GM12878 (cell line): ENCODE data around the gene TGFBI. TPM values are rescaled to one million over a fixed set of nuclear protein-coding genes. Genes with fewer than 3 reads are reported as not detected.

ENCODE experiments used
- ATAC-seq: fragments of 200-7000 bp; cut with Tn5 transposase; 3 replicates; pipeline ENCODE4 v1.9.1; 2020; ENCODE audit warnings: mild to moderate bottlenecking, moderate library complexity
- BruUV-seq: library from RNA; stranded (reverse); fragments of 400-500 nt; replicated peaks from 2 replicates; lab custom pipeline; 2021; lab: Mats Ljungman, UMichigan
- CTCF ChIA-PET: fragments of 300-600 bp; sonication (Branson Sonifier 250); formaldehyde crosslinking; extraction: SDS; loops from one replicate; lab custom pipeline; 2021; ENCODE audit warnings: inconsistent platforms; lab: Yijun Ruan, JAX
- POLR2A ChIA-PET: fragments of 350-600 bp; formaldehyde crosslinking; extraction: SDS; loops from one replicate; lab custom pipeline; 2021; ENCODE audit warnings: inconsistent platforms; lab: Charles Lee
- RAD21 ChIA-PET: fragments of 300-600 bp; sonication (Branson Sonifier 250); formaldehyde crosslinking; loops from one replicate; lab custom pipeline; 2023; ENCODE audit warnings: antibody characterized with exemption; ENCODE audit not compliant: unreplicated experiment; lab: Charles Lee
- SMC1A ChIA-PET: fragments of 300-600 bp; sonication (Branson Sonifier 250); formaldehyde crosslinking; loops from one replicate; lab custom pipeline; 2023; ENCODE audit not compliant: unreplicated experiment, uncharacterized antibody; lab: Charles Lee
- DNase-seq: peaks from one replicate; pipeline ENCODE4 v3.0.0-alpha.2; 2011; ENCODE audit warnings: low read depth, low spot score
- FAIRE-seq: peaks from 3 replicates; lab custom pipeline; 2011; peaks lifted over from hg19 to GRCh38; lab: Jason Lieb, UNC
- H2AFZ ChIP-seq: 2 replicates; pipeline ENCODE4 v1.6.0; 2011; ENCODE audit warnings: low read depth, low read length, control low read depth; ENCODE audit not compliant: control insufficient read depth
- H3K27ac ChIP-seq: 2 replicates; pipeline ENCODE4 v1.5.1; 2011; ENCODE audit warnings: control low read depth; ENCODE audit not compliant: control insufficient read depth, insufficient read depth
- H3K27me3 ChIP-seq, 2 experiments: replicated peaks in 1 of 2; 2 replicates each; pipeline versions ENCODE4 v1.6.0 to v1.6.1; 2011; ENCODE audit warnings: low read length in 1 of 2; ENCODE audit not compliant: control insufficient read depth in 2 of 2, insufficient read depth in 2 of 2
- H3K36me3 ChIP-seq, 2 experiments: 2 replicates each; pipeline ENCODE4 v1.5.1; 2011; ENCODE audit warnings: low read length in 1 of 2; ENCODE audit not compliant: control insufficient read depth in 2 of 2, insufficient read depth in 2 of 2
- H3K4me1 ChIP-seq: 2 replicates; pipeline ENCODE4 v1.6.1; 2011; ENCODE audit warnings: mild to moderate bottlenecking, low read length, moderate library complexity, mixed read lengths; ENCODE audit not compliant: control insufficient read depth, insufficient read depth
- H3K4me2 ChIP-seq: 2 replicates; pipeline ENCODE4 v1.6.0; 2011; ENCODE audit warnings: control low read depth; ENCODE audit not compliant: control insufficient read depth, insufficient read depth
- H3K4me3 ChIP-seq: fragments of 200-600 bp; sonication (generic); 2 replicates; pipeline ENCODE4 v1.5.1; 2016
- H3K79me2 ChIP-seq: 2 replicates; pipeline ENCODE4 v1.6.0; 2011; ENCODE audit warnings: low read length; ENCODE audit not compliant: control insufficient read depth, insufficient read depth
- H3K9ac ChIP-seq: 2 replicates; pipeline ENCODE4 v1.8.0; 2011; ENCODE audit warnings: low read length, control low read depth, mixed read lengths; ENCODE audit not compliant: control insufficient read depth, insufficient read depth
- H3K9me3 ChIP-seq: replicated peaks from 3 replicates; pipeline ENCODE4 v1.5.1; 2011; ENCODE audit warnings: mild to moderate bottlenecking, low read length; ENCODE audit not compliant: control insufficient read depth, insufficient read depth
- H4K20me1 ChIP-seq: 2 replicates; pipeline ENCODE4 v1.6.0; 2011; ENCODE audit not compliant: control insufficient read depth, insufficient read depth
- CEBPB ChIP-seq, 2 experiments: fragments of 150-350 bp in 1 of 2; IDR thresholded peaks; 2 replicates each; pipeline ENCODE4 v1.6.1; 2012 to 2014; ENCODE audit warnings: low read depth in 2 of 2, low read length in 2 of 2, borderline replicate concordance in 1 of 2, inconsistent platforms in 1 of 2
- CHD4 ChIP-seq: fragments of 200-600 bp; sonication (generic); IDR thresholded peaks from 2 replicates; pipeline ENCODE4 v1.6.1; 2016; ENCODE audit warnings: mild to moderate bottlenecking
- CTCF ChIP-seq, 3 experiments: IDR thresholded peaks in 2 of 3; conservative IDR thresholded peaks in 1 of 3; 2 replicates each; pipeline ENCODE4 v1.5.1; 2011; ENCODE audit warnings: low read depth in 3 of 3, low read length in 3 of 3, mild to moderate bottlenecking in 3 of 3, control low read depth in 2 of 3, moderate library complexity in 2 of 3, inconsistent platforms in 1 of 3, mixed read lengths in 1 of 3; ENCODE audit not compliant: control insufficient read depth in 2 of 3, insufficient read depth in 1 of 3; ENCODE audit errors: extremely low read depth in 1 of 3
- JUNB ChIP-seq: IDR thresholded peaks from 2 replicates; pipeline ENCODE4 v1.6.1; 2016; ENCODE audit warnings: antibody characterized with exemption, mild to moderate bottlenecking
- NFXL1 ChIP-seq: fragments of 450-650 bp; IDR thresholded peaks from 2 replicates; pipeline ENCODE4 v1.6.1; 2017; ENCODE audit warnings: antibody characterized with exemption, mild to moderate bottlenecking, borderline replicate concordance
- NKRF ChIP-seq: fragments of 450-650 bp; conservative IDR thresholded peaks from 2 replicates; pipeline ENCODE4 v1.6.1; 2017; ENCODE audit warnings: mild to moderate bottlenecking, moderate library complexity
- NR2C1 ChIP-seq: fragments of 450-650 bp; IDR thresholded peaks from 2 replicates; pipeline ENCODE4 v1.6.1; 2017; ENCODE audit warnings: antibody characterized with exemption, mild to moderate bottlenecking, moderate library complexity
- NR2C2 ChIP-seq: IDR thresholded peaks from 2 replicates; pipeline ENCODE4 v1.6.1; 2011; ENCODE audit warnings: borderline replicate concordance, low read depth; ENCODE audit not compliant: control insufficient read depth, insufficient read length
- NR2F1 ChIP-seq: fragments of 450-650 bp; conservative IDR thresholded peaks from 2 replicates; pipeline ENCODE4 v1.6.1; 2017; ENCODE audit warnings: mild to moderate bottlenecking
- RAD21 ChIP-seq: IDR thresholded peaks from 2 replicates; pipeline ENCODE4 v1.6.1; 2011; ENCODE audit warnings: mild to moderate bottlenecking, low read depth, low read length, moderate library complexity; ENCODE audit not compliant: insufficient read depth
- RAD51 ChIP-seq: fragments of 450-650 bp; IDR thresholded peaks from 2 replicates; pipeline ENCODE4 v1.6.1; 2016; ENCODE audit warnings: moderate library complexity, mild to moderate bottlenecking, inconsistent platforms
- SMC3 ChIP-seq: IDR thresholded peaks from 2 replicates; pipeline ENCODE4 v1.6.1; 2011; ENCODE audit warnings: low read length, improper control_type of control experiment, borderline replicate concordance
- SP1 ChIP-seq: IDR thresholded peaks from one replicate; pipeline ENCODE4 v1.6.1; 2011; ENCODE audit warnings: low read depth, low read length
- ZBED1 ChIP-seq: IDR thresholded peaks from 2 replicates; pipeline ENCODE4 v1.6.1; 2016; ENCODE audit warnings: borderline replicate concordance
- ZNF384 ChIP-seq: IDR thresholded peaks from 2 replicates; pipeline ENCODE4 v1.6.1; 2012; ENCODE audit warnings: low read depth, mild to moderate bottlenecking, low read length, improper control_type of control experiment, borderline replicate concordance
- WGBS: methylation state at CpG from one replicate; pipeline ENCODE4 v1.1.6; 2016; ENCODE audit warnings: low lambda C conversion rate; ENCODE audit not compliant: insufficient replicate concordance, insufficient coverage; ENCODE audit errors: missing lambda C conversion rate; 5-methylcytosine and 5-hydroxymethylcytosine counted together
- in situ Hi-C: fragments of 300-500 bp; cut with MboI; formaldehyde crosslinking; loops from 9 replicates; pipeline ENCODE4 v1.14.3; 2018; ENCODE audit warnings: mixed read lengths
- intact Hi-C: fragments of 100-400 bp; cut with micrococcal nuclease; formaldehyde crosslinking; loops from one replicate; pipeline ENCODE4 v1.14.2; 2022; ENCODE audit not compliant: unreplicated experiment
- polyA plus RNA-seq, 11 experiments: library from polyadenylated mRNA; depleted of rRNA in 4 of 11; unstranded in 6 of 11; stranded (reverse) in 5 of 11; fragments of >200 nt; fragmentation: Nextera tagmentation in 4 of 11; fragmentation: Illumina TruSeq in 1 of 11; extraction: Ambion mirVana in 4 of 11; extraction: Trizol in 1 of 11; gene quantifications; 1 replicate in 1 of 11; 2 replicates in 10 of 11; pipeline versions ENCODE4 v1.2.1 to v1.2.3, GENCODE V29; 2011 to 2016; ENCODE audit warnings: inconsistent platforms in 2 of 11, missing spikeins in 2 of 11, low read depth in 1 of 11
- total RNA-seq, 4 experiments: library from RNA; depleted of rRNA in 3 of 4; stranded (reverse); fragments of >200 nt in 3 of 4; fragmentation: Illumina TruSeq in 1 of 4; extraction: Trizol in 1 of 4; gene quantifications; 2 replicates each; pipeline versions ENCODE4 v1.2.1 to v1.2.3, GENCODE V29; 2013 to 2021
- TF ChIP-seq, protein P1 (sequence below): IDR thresholded peaks from 2 replicates; pipeline ENCODE4 v1.6.1; 2011; ENCODE audit warnings: low read depth, mild to moderate bottlenecking, low read length, moderate library complexity, borderline replicate concordance; ENCODE audit errors: extremely low read depth

The TGFBI gene
- total and polyA plus RNA-seq, 10 of the 15 experiments (the other 5 are each of a cell fraction or from before 2014, with no cell fraction given): 0.12 to 1.8 (median 0.19) TPM

GRCh38 chr5:136062366-136063274 lies 33.8 kb downstream of the TGFBI start:
- H3K79me2 ChIP-seq: no peaks in the 10 kb centered on the region
- H3K36me3 ChIP-seq: no peaks in the 10 kb centered on the region
- FAIRE-seq (no peak), ATAC-seq (peak; percentile 91), DNase-seq (no peak)
- CTCF ChIA-PET: interaction anchor here (0.6 to 5.9 kb wide), 48 partner anchors 10 to 178 kb away, joined by 3 to 76 read pairs (median 4); partner anchors contain the start of gene SMAD5
- H3K9me3 ChIP-seq: no peaks in the 10 kb centered on the region
- H3K9ac ChIP-seq: no peak overlapping the region
- no peaks in the 10 kb centered on the region; a peak in 2 of 4 replicates for H3K27me3 ChIP-seq
- POLR2A ChIA-PET: interaction anchor here (1.1 to 1.2 kb wide), 2 partner anchors 13 to 77 kb away, joined by 3 read pairs; no protein-coding TSS in a partner anchor
- no peaks in the 10 kb centered on the region for H4K20me1 ChIP-seq
- SMC1A ChIA-PET: interaction anchor here (0.7 to 5.1 kb wide), 29 partner anchors 10 to 175 kb away, joined by 3 to 56 read pairs (median 5); no protein-coding TSS in a partner anchor
- RAD21 ChIA-PET: interaction anchor here (0.8 to 2.6 kb wide), 13 partner anchors 9 to 180 kb away, joined by 3 to 12 read pairs (median 4); no protein-coding TSS in a partner anchor
- H3K4me2 ChIP-seq: no peak overlapping the region
- intact Hi-C loops: loop anchor here (1.0 kb wide), 3 partner anchors 85 to 175 kb away; no protein-coding TSS in a partner anchor
- 20% methylated on average over 6 of the region's 6 CpGs for WGBS
- H2AFZ ChIP-seq: no peak overlapping the region
- in situ Hi-C loops: no loop called here
- BruUV-seq: no TSS peak
- no peak overlapping the region for H3K4me3 ChIP-seq
- H3K27ac ChIP-seq: no peak overlapping the region
- H3K4me1 ChIP-seq: no peaks in the 10 kb centered on the region
- TF ChIP-seq CEBPB (IDR thresholded peaks at IDR 0.05; ENCODE audit: borderline replicate concordance in 1 of 2, low read depth in 2 of 2, low read length in 2 of 2): no peak
- TF ChIP-seq ZBED1: no peak
- TF ChIP-seq SMC3: peak; percentile 77; the same call in 1 of the 2 replicates
- peak; percentile 57 to 65 (median 60) for TF ChIP-seq CTCF (IDR thresholded peaks at IDR 0.05 in 2 of 3, conservative IDR thresholded peaks at IDR 0.05 in 1 of 3; ENCODE audit: control insufficient read depth in 2 of 3, extremely low read depth in 1 of 3, insufficient read depth in 1 of 3, low read depth in 3 of 3, low read length in 3 of 3)
- no peak for TF ChIP-seq JUNB
- TF ChIP-seq RAD51: no peak
- TF ChIP-seq NR2C1: no peak
- TF ChIP-seq, protein P1, sequence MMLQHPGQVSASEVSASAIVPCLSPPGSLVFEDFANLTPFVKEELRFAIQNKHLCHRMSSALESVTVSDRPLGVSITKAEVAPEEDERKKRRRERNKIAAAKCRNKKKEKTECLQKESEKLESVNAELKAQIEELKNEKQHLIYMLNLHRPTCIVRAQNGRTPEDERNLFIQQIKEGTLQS: no peak
- no peak for TF ChIP-seq CHD4
- no peak for TF ChIP-seq ZNF384
- peak; percentile 79 for TF ChIP-seq RAD21
- no peak for TF ChIP-seq SP1
- TF ChIP-seq NFXL1: no peak
- TF ChIP-seq NKRF: no peak
- TF ChIP-seq NR2F1: 0 out of 2 replicates have a peak, but pooled peaks have one; percentile 14
- TF ChIP-seq NR2C2: no peak
